HG03432 (cell line): Measurements from ENCODE around the gene SLC7A14.

Experiments used
- ATAC-seq: cut with Tn5 transposase; IDR thresholded peaks from one replicate; pipeline ENCODE4 v1.9.1; 2021; ENCODE audit warnings: mild to moderate bottlenecking, moderate library complexity; ENCODE audit not compliant: unreplicated experiment

The SLC7A14 gene

GRCh38 chr3:170585937-170586310 lies at the start of gene SLC7A14:
Gene SLC7A14, minus strand, starts transcription at chr3:170586075. Its CDS starts 59,139 bp downstream, at chr3:170526936.
- no peak for ATAC-seq

- no peak for ATAC-seq
These were observed 49.5 kb upstream of the SLC7A14 start for GRCh38 chr3:170635385-170635735.

- peak; percentile 77 for ATAC-seq
These were observed 48.9 kb upstream of the SLC7A14 start for GRCh38 chr3:170634663-170635384.

GRCh38 chr3:170633573-170633972 lies 47.7 kb upstream of the SLC7A14 start:
- no peak for ATAC-seq

- ATAC-seq, result peak; percentile 84
These were observed 46.9 kb upstream of the SLC7A14 start for GRCh38 chr3:170632780-170633179.

- no peak for ATAC-seq
These were observed 46.0 kb upstream of the SLC7A14 start for GRCh38 chr3:170631755-170632488.

- ATAC-seq, result no peak
These were observed 37.6 kb upstream of the SLC7A14 start for GRCh38 chr3:170623524-170623923.

- ATAC-seq, result no peak
These were observed 36.7 kb upstream of the SLC7A14 start for GRCh38 chr3:170622369-170623159.

GRCh38 chr3:170621256-170621655 lies 35.4 kb upstream of the SLC7A14 start:
- no peak for ATAC-seq

GRCh38 chr3:170614214-170614966 lies 28.5 kb upstream of the SLC7A14 start:
- ATAC-seq, result no peak

- ATAC-seq, result no peak
These were observed 25.9 kb upstream of the SLC7A14 start for GRCh38 chr3:170611751-170612150.

GRCh38 chr3:170610321-170610884 lies 24.5 kb upstream of the SLC7A14 start:
- no peak for ATAC-seq

- no peak for ATAC-seq
These were observed 22.6 kb upstream of the SLC7A14 start for GRCh38 chr3:170608475-170608874.

- ATAC-seq, result no peak
These were observed 20.8 kb upstream of the SLC7A14 start for GRCh38 chr3:170606675-170607074.

GRCh38 chr3:170605490-170605889 lies 19.6 kb upstream of the SLC7A14 start:
- no peak for ATAC-seq

GRCh38 chr3:170603770-170604510 lies 18.1 kb upstream of the SLC7A14 start:
- no peak for ATAC-seq

GRCh38 chr3:170602556-170602955 lies 16.7 kb upstream of the SLC7A14 start:
- no peak for ATAC-seq

GRCh38 chr3:170600005-170600624 lies 14.2 kb upstream of the SLC7A14 start:
- ATAC-seq, result no peak

GRCh38 chr3:170599091-170599490 lies 13.2 kb upstream of the SLC7A14 start:
- ATAC-seq, result no peak
